Measurements from ENCODE around the gene PEX10.

PEX10 gene

DNA sequence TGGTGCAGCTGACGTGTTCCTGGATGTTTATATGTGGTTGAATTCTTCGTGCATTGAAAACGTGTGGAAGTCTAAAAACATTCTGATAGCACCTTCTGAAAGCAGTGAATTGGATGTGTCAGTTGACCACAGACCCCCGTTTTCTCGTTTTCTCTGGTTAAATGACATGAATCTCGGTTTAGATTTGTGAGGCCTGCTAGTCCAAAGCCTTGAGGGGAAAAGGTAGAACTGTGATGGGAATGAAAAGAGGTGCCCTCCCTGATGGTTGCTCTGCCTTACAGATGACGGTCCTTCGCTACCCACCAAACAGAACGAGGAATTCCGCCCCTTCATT is 11.8 kb downstream of the PEX10 start:
- TF ChIP-seq, protein P1, sequence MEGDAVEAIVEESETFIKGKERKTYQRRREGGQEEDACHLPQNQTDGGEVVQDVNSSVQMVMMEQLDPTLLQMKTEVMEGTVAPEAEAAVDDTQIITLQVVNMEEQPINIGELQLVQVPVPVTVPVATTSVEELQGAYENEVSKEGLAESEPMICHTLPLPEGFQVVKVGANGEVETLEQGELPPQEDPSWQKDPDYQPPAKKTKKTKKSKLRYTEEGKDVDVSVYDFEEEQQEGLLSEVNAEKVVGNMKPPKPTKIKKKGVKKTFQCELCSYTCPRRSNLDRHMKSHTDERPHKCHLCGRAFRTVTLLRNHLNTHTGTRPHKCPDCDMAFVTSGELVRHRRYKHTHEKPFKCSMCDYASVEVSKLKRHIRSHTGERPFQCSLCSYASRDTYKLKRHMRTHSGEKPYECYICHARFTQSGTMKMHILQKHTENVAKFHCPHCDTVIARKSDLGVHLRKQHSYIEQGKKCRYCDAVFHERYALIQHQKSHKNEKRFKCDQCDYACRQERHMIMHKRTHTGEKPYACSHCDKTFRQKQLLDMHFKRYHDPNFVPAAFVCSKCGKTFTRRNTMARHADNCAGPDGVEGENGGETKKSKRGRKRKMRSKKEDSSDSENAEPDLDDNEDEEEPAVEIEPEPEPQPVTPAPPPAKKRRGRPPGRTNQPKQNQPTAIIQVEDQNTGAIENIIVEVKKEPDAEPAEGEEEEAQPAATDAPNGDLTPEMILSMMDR (IDR thresholded peaks at IDR 0.05; ENCODE audit: insufficient read depth, missing control alignments), result no peak
- DNase-seq (ENCODE audit: insufficient read length, low spot score) (no peak), FAIRE-seq (no peak)

GRCh38 chr1:2399890-2400575 is 12.3 kb downstream of the PEX10 start:
- FAIRE-seq (no peak), DNase-seq (ENCODE audit: insufficient read length, low spot score) (no peak)
- TF ChIP-seq, protein P1 (IDR thresholded peaks at IDR 0.05; ENCODE audit: insufficient read depth, missing control alignments), result no peak

DNA sequence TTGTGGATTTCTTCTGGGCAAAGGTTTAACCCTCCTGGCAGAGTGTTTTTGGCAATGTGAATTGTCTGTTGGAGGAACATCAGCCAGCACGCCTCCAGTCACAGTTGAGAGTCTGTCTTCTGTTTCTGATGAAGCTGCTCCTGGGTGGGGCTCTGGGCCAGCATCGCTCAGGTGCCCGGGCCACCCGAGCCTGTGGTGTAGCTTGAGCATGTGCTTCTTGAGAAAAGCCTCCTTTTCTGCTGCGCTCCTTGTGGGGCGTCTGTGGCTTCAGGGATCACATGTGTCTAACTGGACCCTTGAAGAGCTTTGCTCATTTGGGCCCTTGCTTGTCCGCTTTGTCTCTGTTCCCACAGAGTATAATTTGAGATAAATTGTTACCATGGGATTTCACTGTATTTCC is 13.5 kb downstream of the PEX10 start:
- TF ChIP-seq, protein P1 (IDR thresholded peaks at IDR 0.05; ENCODE audit: insufficient read depth, missing control alignments), result no peak
- DNase-seq (ENCODE audit: insufficient read length, low spot score), result no peak
- no peak for FAIRE-seq

DNA sequence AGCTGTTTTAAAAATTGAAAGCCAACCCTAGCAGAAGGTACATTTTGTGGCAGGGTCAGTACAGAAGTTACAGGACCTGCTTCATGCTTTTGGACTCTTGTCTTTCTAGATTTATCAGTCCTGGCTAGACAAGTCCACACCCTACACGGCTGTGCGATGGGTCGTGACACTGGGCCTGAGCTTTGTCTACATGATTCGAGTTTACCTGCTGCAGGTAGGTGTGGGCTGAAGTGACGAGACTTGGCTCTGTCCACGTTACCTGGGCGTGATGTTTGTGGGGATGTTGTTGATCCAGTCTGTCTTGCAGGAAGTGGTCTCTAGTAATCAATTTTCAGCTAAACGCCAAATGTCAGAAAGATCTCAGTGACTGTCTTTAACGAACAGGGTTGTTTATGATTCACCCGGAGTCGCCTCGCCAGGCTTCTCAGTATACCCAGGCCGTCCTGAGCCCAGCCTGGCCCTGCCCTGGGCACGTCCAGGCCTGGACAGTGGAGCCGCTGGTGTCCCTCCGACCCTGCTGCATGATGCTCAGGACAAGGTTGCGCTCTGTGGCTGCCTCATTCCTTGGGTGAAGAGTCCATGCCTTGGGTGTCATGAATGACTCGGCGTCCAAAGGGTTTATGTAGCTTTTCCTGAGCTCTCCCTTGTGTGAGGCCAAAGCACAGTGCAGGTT is 15.2 kb downstream of the PEX10 start:
- TF ChIP-seq, protein P1 (IDR thresholded peaks at IDR 0.05; ENCODE audit: insufficient read depth, missing control alignments), result no peak
- FAIRE-seq (no peak), DNase-seq (ENCODE audit: insufficient read length, low spot score) (no peak)

- TF ChIP-seq, protein P1 (IDR thresholded peaks at IDR 0.05; ENCODE audit: insufficient read depth, missing control alignments), result no peak
- no peak for DNase-seq (ENCODE audit: insufficient read length, low spot score)
- no peak for FAIRE-seq
Measured at GRCh38 chr1:2396476-2396875, 15.9 kb downstream of the PEX10 start.

DNA sequence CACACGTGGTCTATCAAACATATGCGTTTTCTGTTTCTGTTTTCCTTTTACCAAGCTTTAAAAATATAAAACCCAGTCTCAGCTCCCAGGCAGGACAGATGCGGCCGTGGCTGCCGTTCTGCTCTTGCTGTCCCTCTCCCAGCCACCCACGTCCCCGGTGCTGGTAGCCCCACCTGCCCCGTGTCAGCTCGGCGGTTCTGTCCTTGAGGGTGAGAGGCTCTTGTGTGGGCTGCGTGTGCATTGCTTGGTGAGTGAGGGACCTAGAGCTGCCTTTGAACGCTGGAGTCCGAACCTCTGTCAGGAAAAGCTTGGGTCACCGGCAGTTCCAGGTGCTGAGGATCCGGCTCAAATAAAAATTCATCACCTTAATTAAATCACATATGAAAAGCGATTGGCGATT is 16.3 kb downstream of the PEX10 start:
- DNase-seq (ENCODE audit: insufficient read length, low spot score) (no peak), FAIRE-seq (no peak)
- TF ChIP-seq, protein P1 (IDR thresholded peaks at IDR 0.05; ENCODE audit: insufficient read depth, missing control alignments), result no peak

- FAIRE-seq (no peak), DNase-seq (ENCODE audit: insufficient read length, low spot score) (no peak)
- TF ChIP-seq, protein P1 (IDR thresholded peaks at IDR 0.05; ENCODE audit: insufficient read depth, missing control alignments), result no peak
Measured at GRCh38 chr1:2395245-2395644, 17.1 kb downstream of the PEX10 start.

Measured in D721Med (cell line).